ENCODE results near the gene SAMD3.

GRCh38 chr6:130202782-130203181 is 20.0 kb downstream of the SAMD3 start:
- no peak for TF ChIP-seq CTCF (conservative IDR thresholded peaks at IDR 0.05; ENCODE audit: low read depth in 2 of 2)
- no peak for TF ChIP-seq EZH2 (IDR thresholded peaks at IDR 0.05; ENCODE audit: low read depth, unreplicated experiment)
- no peak for TF ChIP-seq REST (IDR thresholded peaks at IDR 0.05; ENCODE audit: unreplicated experiment)
- no peak for TF ChIP-seq ZNF331 (CRISPR knock-in tag; IDR thresholded peaks at IDR 0.05; ENCODE audit: low read depth)
- no peak for TF ChIP-seq POLR2AphosphoS5 (IDR thresholded peaks at IDR 0.05; ENCODE audit: low read depth)
- TF ChIP-seq EZH2phosphoT487 (IDR thresholded peaks at IDR 0.05; ENCODE audit: unreplicated experiment), result no peak
- no peak for TF ChIP-seq STAT1 (IDR thresholded peaks at IDR 0.05; ENCODE audit: unreplicated experiment)
- no peak for TF ChIP-seq CREB1 (CRISPR knock-in tag; IDR thresholded peaks at IDR 0.05; ENCODE audit: low read depth)
